Measurements from ENCODE around the gene PLPP7. TPM values are rescaled to one million over a fixed set of nuclear protein-coding genes. Genes with fewer than 3 reads are reported as not detected.
"Not testable (repeated sequence)": the region's sequence is repeated elsewhere in the genome, so short reads cannot be mapped to it uniquely, and the experiment has no call there.

The PLPP7 gene
- total RNA-seq, 1 experiment from 2014 or later: not detected

- intact Hi-C loops (cut with micrococcal nuclease): no loop called here
- CTCF ChIA-PET: interaction anchor here (1.1 kb wide), 1 partner anchor 86 kb away, joined by 4 read pairs; no protein-coding TSS in a partner anchor
- POLR2A ChIA-PET: interaction anchor here (0.7 kb wide), 1 partner anchor 386 kb away, joined by 3 read pairs; no protein-coding TSS in a partner anchor
- Mint-ChIP-seq H3K36me3 (ENCODE audit: insufficient read depth, unreplicated experiment) (no peaks in the 10 kb centered on the region), H3K27ac (ENCODE audit: low read depth, unreplicated experiment) (no peak overlapping the region), H3K9me3 (ENCODE audit: unreplicated experiment) (no peaks in the 10 kb centered on the region), H3K4me3 (ENCODE audit: unreplicated experiment) (no peak overlapping the region), H3K4me1 (ENCODE audit: insufficient read depth, unreplicated experiment) (no peaks in the 10 kb centered on the region), H3K27me3 (ENCODE audit: insufficient read depth, unreplicated experiment) (no peaks in the 10 kb centered on the region)
- no TSS peak for BruUV-seq (replicated peaks)
- DNase-seq (ENCODE audit: unreplicated experiment): no peak
- TF ChIP-seq CTCF (IDR thresholded peaks at IDR 0.05; ENCODE audit: unreplicated experiment): no peak
Observed at GRCh38 chr9:131263701-131264100, 25.8 kb upstream of the PLPP7 start.

- Mint-ChIP-seq H3K9me3 (ENCODE audit: unreplicated experiment) (no peaks in the 10 kb centered on the region), H3K4me3 (ENCODE audit: unreplicated experiment) (no peak overlapping the region), H3K36me3 (ENCODE audit: insufficient read depth, unreplicated experiment) (no peaks in the 10 kb centered on the region), H3K27ac (ENCODE audit: low read depth, unreplicated experiment) (no peak overlapping the region), H3K27me3 (ENCODE audit: insufficient read depth, unreplicated experiment) (no peaks in the 10 kb centered on the region), H3K4me1 (ENCODE audit: insufficient read depth, unreplicated experiment) (no peaks in the 10 kb centered on the region)
- no peak for DNase-seq (ENCODE audit: unreplicated experiment)
- intact Hi-C loops (cut with micrococcal nuclease): no loop called here
- no TSS peak for BruUV-seq (replicated peaks)
- TF ChIP-seq CTCF (IDR thresholded peaks at IDR 0.05; ENCODE audit: unreplicated experiment): no peak
- CTCF ChIA-PET: interaction anchor here (0.6 to 1.1 kb wide), 2 partner anchors 39 to 86 kb away, joined by 3 to 4 read pairs; no protein-coding TSS in a partner anchor
- POLR2A ChIA-PET: no interaction called here
Observed at GRCh38 chr9:131264231-131264630, 25.3 kb upstream of the PLPP7 start.

- H3K4me3 Mint-ChIP-seq (ENCODE audit: unreplicated experiment): no peak overlapping the region
- H3K36me3 Mint-ChIP-seq (ENCODE audit: insufficient read depth, unreplicated experiment): no peaks in the 10 kb centered on the region
- no peaks in the 10 kb centered on the region for H3K9me3 Mint-ChIP-seq (ENCODE audit: unreplicated experiment)
- ChIA-PET POLR2A (no interaction called here), CTCF (interaction anchor here (0.6 to 0.8 kb wide), 3 partner anchors 70 to 480 kb away, joined by 3 read pairs; no protein-coding TSS in a partner anchor)
- no peak for TF ChIP-seq CTCF (IDR thresholded peaks at IDR 0.05; ENCODE audit: unreplicated experiment)
- no TSS peak for BruUV-seq (replicated peaks)
- intact Hi-C loops (cut with micrococcal nuclease): no loop called here
- no peaks in the 10 kb centered on the region for H3K4me1 Mint-ChIP-seq (ENCODE audit: insufficient read depth, unreplicated experiment)
- DNase-seq (ENCODE audit: unreplicated experiment): no peak
- H3K27me3 Mint-ChIP-seq (ENCODE audit: insufficient read depth, unreplicated experiment): no peaks in the 10 kb centered on the region
- peak overlapping the region; percentile 64 for H3K27ac Mint-ChIP-seq (ENCODE audit: low read depth, unreplicated experiment)
Observed at GRCh38 chr9:131266266-131267229, 23.0 kb upstream of the PLPP7 start.

- H3K4me3 Mint-ChIP-seq (ENCODE audit: unreplicated experiment): no peak overlapping the region
- no peaks in the 10 kb centered on the region for H3K4me1 Mint-ChIP-seq (ENCODE audit: insufficient read depth, unreplicated experiment)
- BruUV-seq (replicated peaks): no TSS peak
- no peaks in the 10 kb centered on the region for H3K27me3 Mint-ChIP-seq (ENCODE audit: insufficient read depth, unreplicated experiment)
- H3K27ac Mint-ChIP-seq (ENCODE audit: low read depth, unreplicated experiment): no peak overlapping the region
- H3K9me3 Mint-ChIP-seq (ENCODE audit: unreplicated experiment): no peaks in the 10 kb centered on the region
- no peaks in the 10 kb centered on the region for H3K36me3 Mint-ChIP-seq (ENCODE audit: insufficient read depth, unreplicated experiment)
- intact Hi-C loops (cut with micrococcal nuclease): no loop called here
- CTCF ChIA-PET: no interaction called here
- no peak for TF ChIP-seq CTCF (IDR thresholded peaks at IDR 0.05; ENCODE audit: unreplicated experiment)
- DNase-seq (ENCODE audit: unreplicated experiment): no peak
- POLR2A ChIA-PET: interaction anchor here (0.6 to 0.9 kb wide), 2 partner anchors 28 to 176 kb away, joined by 3 read pairs; no protein-coding TSS in a partner anchor
Observed at GRCh38 chr9:131270171-131271015, 19.1 kb upstream of the PLPP7 start.

- H3K4me3 Mint-ChIP-seq (ENCODE audit: unreplicated experiment); H3K9me3 Mint-ChIP-seq (ENCODE audit: unreplicated experiment); H3K4me1 Mint-ChIP-seq (ENCODE audit: insufficient read depth, unreplicated experiment); DNase-seq (ENCODE audit: unreplicated experiment); BruUV-seq (replicated peaks); H3K36me3 Mint-ChIP-seq (ENCODE audit: insufficient read depth, unreplicated experiment); H3K27ac Mint-ChIP-seq (ENCODE audit: low read depth, unreplicated experiment); H3K27me3 Mint-ChIP-seq (ENCODE audit: insufficient read depth, unreplicated experiment); intact Hi-C loops (cut with micrococcal nuclease); CTCF ChIA-PET: not testable (repeated sequence)
- POLR2A ChIA-PET: interaction anchor here (0.9 kb wide), 1 partner anchor 27 kb away, joined by 3 read pairs; no protein-coding TSS in a partner anchor
Observed at GRCh38 chr9:131271016-131271273, 18.6 kb upstream of the PLPP7 start.
